ENCODE measurements around the gene GLT6D1.

GRCh38 chr9:135689011-135689410, 49.7 kb upstream of the GLT6D1 start:
- TF ChIP-seq CTCF (IDR thresholded peaks at IDR 0.05; ENCODE audit: insufficient read depth, low read length, poor library complexity, severe bottlenecking) (no peak), EZH2phosphoT487 (conservative IDR thresholded peaks at IDR 0.05; ENCODE audit: low read length) (no peak)

Measured in SU-DHL-6 (cell line).